Measurements from ENCODE around the gene CDCP2.

DNA sequence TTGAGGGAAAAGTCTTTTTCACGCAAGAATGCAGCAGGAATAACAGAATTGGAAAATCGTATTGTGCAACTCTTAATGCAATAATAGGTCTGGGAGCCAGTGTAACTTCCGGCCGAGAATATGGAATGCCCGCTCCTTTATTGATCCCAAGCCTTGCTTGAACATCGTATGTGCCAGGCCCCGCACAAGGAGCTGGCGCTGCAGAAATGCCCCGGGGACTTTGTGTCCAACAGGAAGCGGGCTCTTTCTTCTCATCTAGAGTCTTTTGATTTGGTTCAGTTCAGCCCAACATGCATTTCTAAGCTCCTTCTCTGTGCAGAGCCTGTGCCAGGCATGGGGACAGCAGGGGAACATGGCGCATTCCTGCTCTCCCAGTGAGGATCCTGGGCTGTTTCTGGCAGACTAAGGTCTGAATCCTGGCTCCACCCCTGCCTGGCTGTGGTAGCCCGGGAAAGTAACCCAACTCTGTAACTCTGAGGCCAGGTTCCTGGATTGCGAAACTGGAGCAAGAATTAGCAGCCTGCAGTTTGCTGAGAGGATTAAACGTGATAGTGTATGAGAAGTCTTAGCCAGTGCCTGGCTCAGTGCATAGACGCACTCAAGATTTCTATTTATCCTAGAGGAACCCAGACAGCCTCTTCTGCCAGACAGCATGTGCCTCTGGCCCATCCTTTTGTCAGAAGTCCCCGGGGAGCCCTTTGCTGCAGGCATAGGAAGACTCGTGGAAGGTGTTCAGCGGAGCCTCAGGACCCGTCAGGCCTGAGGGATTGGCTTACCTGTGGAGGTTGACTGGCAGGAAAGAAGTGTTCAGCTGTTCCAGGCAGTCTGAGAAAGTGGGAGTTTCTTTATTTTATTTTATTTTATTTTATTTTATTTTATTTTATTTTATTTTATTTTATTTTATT lies 987 bp upstream of the CDCP2 start:
- TF ChIP-seq, protein P1, sequence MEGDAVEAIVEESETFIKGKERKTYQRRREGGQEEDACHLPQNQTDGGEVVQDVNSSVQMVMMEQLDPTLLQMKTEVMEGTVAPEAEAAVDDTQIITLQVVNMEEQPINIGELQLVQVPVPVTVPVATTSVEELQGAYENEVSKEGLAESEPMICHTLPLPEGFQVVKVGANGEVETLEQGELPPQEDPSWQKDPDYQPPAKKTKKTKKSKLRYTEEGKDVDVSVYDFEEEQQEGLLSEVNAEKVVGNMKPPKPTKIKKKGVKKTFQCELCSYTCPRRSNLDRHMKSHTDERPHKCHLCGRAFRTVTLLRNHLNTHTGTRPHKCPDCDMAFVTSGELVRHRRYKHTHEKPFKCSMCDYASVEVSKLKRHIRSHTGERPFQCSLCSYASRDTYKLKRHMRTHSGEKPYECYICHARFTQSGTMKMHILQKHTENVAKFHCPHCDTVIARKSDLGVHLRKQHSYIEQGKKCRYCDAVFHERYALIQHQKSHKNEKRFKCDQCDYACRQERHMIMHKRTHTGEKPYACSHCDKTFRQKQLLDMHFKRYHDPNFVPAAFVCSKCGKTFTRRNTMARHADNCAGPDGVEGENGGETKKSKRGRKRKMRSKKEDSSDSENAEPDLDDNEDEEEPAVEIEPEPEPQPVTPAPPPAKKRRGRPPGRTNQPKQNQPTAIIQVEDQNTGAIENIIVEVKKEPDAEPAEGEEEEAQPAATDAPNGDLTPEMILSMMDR (IDR thresholded peaks at IDR 0.05): no peak
- TF ChIP-seq POLR2A (IDR thresholded peaks at IDR 0.05): no peak

Measured in sigmoid colon (tissue), 3 donors.